Keratinocyte (primary cell): Measurements from ENCODE around the gene TMEM115. TPM values are rescaled to one million over a fixed set of nuclear protein-coding genes. Genes with fewer than 3 reads are reported as not detected.
A peak's percentile ranks its signal among the peaks of the same experiment; 100 is the strongest.

Source experiments
- DNase-seq: peaks from one replicate; pipeline ENCODE4 v3.0.0-alpha.2; 2011; ENCODE audit warnings: low read depth, missing footprints, low spot score
- FAIRE-seq: peaks from 2 replicates; lab custom pipeline; 2011; peaks lifted over from hg19 to GRCh38; lab: Jason Lieb, UNC
- H2AFZ ChIP-seq: 2 replicates; pipeline ENCODE4 v1.6.0; 2012; ENCODE audit warnings: low read length, control low read depth, inconsistent platforms; ENCODE audit not compliant: control insufficient read depth
- H3K27ac ChIP-seq: 2 replicates; pipeline ENCODE4 v1.5.1; 2011; ENCODE audit warnings: low read length; ENCODE audit not compliant: control insufficient read depth, insufficient read depth
- H3K27me3 ChIP-seq: 3 replicates; pipeline ENCODE4 v1.6.0; 2011; ENCODE audit warnings: low read length; ENCODE audit not compliant: control insufficient read depth, insufficient read depth; ENCODE audit errors: extremely low read depth
- H3K36me3 ChIP-seq, 2 experiments: 2 replicates in 1 of 2; 3 replicates in 1 of 2; pipeline ENCODE4 v1.5.1; 2011; ENCODE audit warnings: low read length in 2 of 2, mild to moderate bottlenecking in 1 of 2; ENCODE audit not compliant: control insufficient read depth in 2 of 2, insufficient read depth in 2 of 2; ENCODE audit errors: extremely low read depth in 1 of 2
- H3K4me1 ChIP-seq: 3 replicates; pipeline ENCODE4 v1.5.1; 2011; ENCODE audit warnings: low read length; ENCODE audit not compliant: control insufficient read depth, insufficient read depth; ENCODE audit errors: extremely low read depth
- H3K4me2 ChIP-seq: 3 replicates; pipeline ENCODE4 v1.6.0; 2011; ENCODE audit warnings: low read depth, low read length; ENCODE audit not compliant: control insufficient read depth, insufficient read depth; ENCODE audit errors: extremely low read depth
- H3K4me3 ChIP-seq, 3 experiments: fragments of 200-600 bp in 1 of 3; sonication (generic) in 1 of 3; 2 replicates in 2 of 3; 3 replicates in 1 of 3; pipeline ENCODE4 v1.5.1; 2011 to 2016; ENCODE audit warnings: low read length in 3 of 3, mild to moderate bottlenecking in 3 of 3, control low read depth in 2 of 3, inconsistent platforms in 1 of 3, low read depth in 1 of 3, mixed read lengths in 1 of 3, mixed run types in 1 of 3, moderate library complexity in 1 of 3; ENCODE audit not compliant: control insufficient read depth in 2 of 3, insufficient read depth in 2 of 3; ENCODE audit errors: extremely low read depth in 1 of 3
- H3K79me2 ChIP-seq: 2 replicates; pipeline ENCODE4 v1.6.0; 2012; ENCODE audit warnings: low read length; ENCODE audit not compliant: control insufficient read depth, insufficient read depth
- H3K9ac ChIP-seq: 3 replicates; pipeline ENCODE4 v1.6.0; 2011; ENCODE audit warnings: low read length; ENCODE audit not compliant: control insufficient read depth, insufficient read depth; ENCODE audit errors: extremely low read depth
- H3K9me1 ChIP-seq: 3 replicates; pipeline ENCODE4 v1.6.0; 2011; ENCODE audit warnings: low read length; ENCODE audit not compliant: control insufficient read depth, insufficient read depth; ENCODE audit errors: extremely low read depth
- H3K9me3 ChIP-seq: 2 replicates; pipeline ENCODE4 v1.5.1; 2012; ENCODE audit warnings: low read depth, low read length; ENCODE audit not compliant: control insufficient read depth
- H4K20me1 ChIP-seq: 3 replicates; pipeline ENCODE4 v1.6.0; 2011; ENCODE audit warnings: low read length; ENCODE audit not compliant: control insufficient read depth, insufficient read depth; ENCODE audit errors: extremely low read depth
- CTCF ChIP-seq, 3 experiments: IDR thresholded peaks in 1 of 3; conservative IDR thresholded peaks in 1 of 3; optimal IDR thresholded peaks in 1 of 3; 2 replicates in 2 of 3; 3 replicates in 1 of 3; pipeline versions ENCODE3 to v1.5.1; 2011; ENCODE audit warnings: low read length in 3 of 3, mild to moderate bottlenecking in 3 of 3, moderate library complexity in 2 of 3, control low read depth in 1 of 3, inconsistent platforms in 1 of 3; ENCODE audit not compliant: insufficient read depth in 2 of 3; ENCODE audit errors: extremely low read depth in 1 of 3
- EZH2 ChIP-seq: IDR thresholded peaks from one replicate; pipeline ENCODE4 v1.6.1; 2012; ENCODE audit warnings: inconsistent platforms, mild to moderate bottlenecking, low read length, moderate library complexity
- dilution Hi-C: fragments of 300-500 bp; cut with MboI; formaldehyde crosslinking; loops from one replicate; pipeline ENCODE4 v1.7.0; 2020; ENCODE audit warnings: low sequenced_read_pairs; ENCODE audit not compliant: extremely low pct_ligation_motif_present
- polyA plus RNA-seq, 5 experiments: library from polyadenylated mRNA; depleted of rRNA in 3 of 5; stranded (reverse) in 3 of 5; stranded (forward) in 1 of 5; unstranded in 1 of 5; fragments of >200 nt; gene quantifications; 1 replicate in 1 of 5; 2 replicates in 3 of 5; 3 replicates in 1 of 5; pipeline versions ENCODE4 v1.2.1 to v1.2.3, GENCODE V29; 2011 to 2012; ENCODE audit warnings: missing spikeins in 2 of 5, low read depth in 1 of 5, low replicate concordance in 1 of 5

TMEM115 gene
- polyA plus RNA-seq, 1 donor (not counting 4 experiments of a cell fraction or from before 2014, with no cell fraction given) = 22.4 TPM

- Histone ChIP-seq H4K20me1 (peaks cover 16% of the 10 kb centered on the region), H2AFZ (no peak overlapping the region), H3K27me3 (peaks cover 57% of the 10 kb centered on the region), H3K9me1 (no peaks in the 10 kb centered on the region), H3K27ac (no peak overlapping the region), H3K9me3 (no peaks in the 10 kb centered on the region), H3K4me2 (no peak overlapping the region), H3K4me1 (peaks cover 11% of the 10 kb centered on the region), H3K4me3 (no peak overlapping the region), H3K36me3 (no peaks in the 10 kb centered on the region), H3K9ac (no peak overlapping the region), H3K79me2 (no peaks in the 10 kb centered on the region)
- no peak for DNase-seq
- dilution Hi-C loops = no loop called here
- no peak for FAIRE-seq
- TF ChIP-seq EZH2 (no peak), CTCF (optimal IDR thresholded peaks at IDR 0.05 in 1 of 3, IDR thresholded peaks at IDR 0.05 in 1 of 3, conservative IDR thresholded peaks at IDR 0.05 in 1 of 3; ENCODE audit: extremely low read depth in 1 of 3, insufficient read depth in 2 of 3, low read length in 3 of 3) (no peak)
Measured at GRCh38 chr3:50392101-50392715, 32.9 kb upstream of the TMEM115 start.

GRCh38 chr3:50390508-50391224, 31.3 kb upstream of the TMEM115 start:
- DNase-seq (no peak), FAIRE-seq (peak; percentile 57)
- no peak overlapping the region for H3K4me3 ChIP-seq
- H4K20me1 ChIP-seq = peaks cover 2% of the 10 kb centered on the region
- H3K9me3 ChIP-seq = no peaks in the 10 kb centered on the region
- H3K27me3 ChIP-seq = peaks cover 59% of the 10 kb centered on the region
- no peaks in the 10 kb centered on the region for H3K9me1 ChIP-seq
- H2AFZ ChIP-seq = no peak overlapping the region
- H3K27ac ChIP-seq = no peak overlapping the region
- TF ChIP-seq CTCF (optimal IDR thresholded peaks at IDR 0.05 in 1 of 3, IDR thresholded peaks at IDR 0.05 in 1 of 3, conservative IDR thresholded peaks at IDR 0.05 in 1 of 3; ENCODE audit: extremely low read depth in 1 of 3, insufficient read depth in 2 of 3, low read length in 3 of 3) = no peak
- no peak for TF ChIP-seq EZH2
- dilution Hi-C loops = no loop called here
- H3K4me2 ChIP-seq = no peak overlapping the region
- no peaks in the 10 kb centered on the region for H3K36me3 ChIP-seq
- peaks cover 6% of the 10 kb centered on the region for H3K4me1 ChIP-seq
- no peak overlapping the region for H3K9ac ChIP-seq
- H3K79me2 ChIP-seq = no peaks in the 10 kb centered on the region
